Testis (tissue), 3 donors: ENCODE results near the gene ARRDC5. TPM values are rescaled to one million over a fixed set of nuclear protein-coding genes. Genes with fewer than 3 reads are reported as not detected.

Experiments used
- DNase-seq: peaks from one replicate; pipeline ENCODE4 v3.0.0-alpha.2; 2019
- H3K27ac ChIP-seq, 2 donors: fragments of 200-600 bp; sonication (generic); one replicate each; pipeline ENCODE4 v1.5.1; 2019
- H3K27me3 ChIP-seq: fragments of 200-600 bp; sonication (generic); one replicate; pipeline ENCODE4 v1.5.1; 2019
- H3K36me3 ChIP-seq: fragments of 200-600 bp; sonication (generic); one replicate; pipeline ENCODE4 v1.5.1; 2017; ENCODE audit warnings: low read depth; ENCODE audit errors: missing control alignments
- H3K4me1 ChIP-seq: fragments of 200-600 bp; sonication (generic); one replicate; pipeline ENCODE4 v1.5.1; 2019
- H3K4me3 ChIP-seq, 2 donors: fragments of 200-600 bp; sonication (generic); one replicate each; pipeline ENCODE4 v1.5.1; 2017 to 2019
- H3K9me3 ChIP-seq: fragments of 200-600 bp; sonication (generic); one replicate; pipeline ENCODE4 v1.5.1; 2017
- POLR2A ChIP-seq: fragments of 450-650 bp; IDR thresholded peaks from one replicate; pipeline ENCODE4 v1.6.1; 2017; ENCODE audit warnings: antibody characterized with exemption, mild to moderate bottlenecking, moderate library complexity
- WGBS, 2 donors: methylation state at CpG; one replicate each; pipeline ENCODE4 v1.1.5; 2018; 5-methylcytosine and 5-hydroxymethylcytosine counted together
- intact Hi-C: fragments of 100-400 bp; cut with DNase I; formaldehyde crosslinking; loops from one replicate; pipeline ENCODE4 v1.15.1; 2023; ENCODE audit warnings: low total_unique reads
- polyA plus RNA-seq: library from polyadenylated mRNA; stranded (reverse); fragments of 350-450 nt; fragmentation: Illumina TruSeq; extraction: RNeasy Lipid Tissue Mini Kit (QIAGEN cat#74804); gene quantifications from one replicate; pipeline ENCODE4 v1.2.3, GENCODE V29; 2014; ENCODE audit warnings: low read depth, low replicate concordance; ENCODE audit not compliant: insufficient read depth
- total RNA-seq, 2 donors: library from RNA; depleted of rRNA; stranded (reverse); fragments of >200 nt; gene quantifications; one replicate each; pipeline ENCODE4 v1.2.3, GENCODE V29; 2016
- TF ChIP-seq, protein P1 (sequence below), 3 experiments: fragments of 450-650 bp in 2 of 3; fragments of 200-600 bp in 1 of 3; sonication (generic) in 1 of 3; IDR thresholded peaks; one replicate each; pipeline ENCODE4 v1.5.1; 2016 to 2019; ENCODE audit warnings: antibody characterized with exemption in 3 of 3, mild to moderate bottlenecking in 2 of 3, moderate library complexity in 1 of 3

The ARRDC5 gene
- total and polyA plus RNA-seq, 3 donors from 2014 or later: 8.7 to 26.2 (median 17.4) TPM

- intact Hi-C loops: loop anchor here (5.0 kb wide), 1 partner anchor 162 kb away; no protein-coding TSS in a partner anchor
- H3K36me3 ChIP-seq: no peaks in the 10 kb centered on the region
Measured at GRCh38 chr19:4870025-4870700, 32.5 kb downstream of the ARRDC5 start.

GRCh38 chr19:4868286-4868834, 34.3 kb downstream of the ARRDC5 start:
- WGBS, 2 donors: 57 to 59% methylated on average over 10 of the region's 10 CpGs
- peak overlapping the region in 1 of 2 donors; percentile 82 for H3K27ac ChIP-seq
- no peaks in the 10 kb centered on the region for H3K27me3 ChIP-seq
- H3K36me3 ChIP-seq: no peaks in the 10 kb centered on the region
- intact Hi-C loops: no loop called here
- no peak for DNase-seq
- TF ChIP-seq, protein P1, sequence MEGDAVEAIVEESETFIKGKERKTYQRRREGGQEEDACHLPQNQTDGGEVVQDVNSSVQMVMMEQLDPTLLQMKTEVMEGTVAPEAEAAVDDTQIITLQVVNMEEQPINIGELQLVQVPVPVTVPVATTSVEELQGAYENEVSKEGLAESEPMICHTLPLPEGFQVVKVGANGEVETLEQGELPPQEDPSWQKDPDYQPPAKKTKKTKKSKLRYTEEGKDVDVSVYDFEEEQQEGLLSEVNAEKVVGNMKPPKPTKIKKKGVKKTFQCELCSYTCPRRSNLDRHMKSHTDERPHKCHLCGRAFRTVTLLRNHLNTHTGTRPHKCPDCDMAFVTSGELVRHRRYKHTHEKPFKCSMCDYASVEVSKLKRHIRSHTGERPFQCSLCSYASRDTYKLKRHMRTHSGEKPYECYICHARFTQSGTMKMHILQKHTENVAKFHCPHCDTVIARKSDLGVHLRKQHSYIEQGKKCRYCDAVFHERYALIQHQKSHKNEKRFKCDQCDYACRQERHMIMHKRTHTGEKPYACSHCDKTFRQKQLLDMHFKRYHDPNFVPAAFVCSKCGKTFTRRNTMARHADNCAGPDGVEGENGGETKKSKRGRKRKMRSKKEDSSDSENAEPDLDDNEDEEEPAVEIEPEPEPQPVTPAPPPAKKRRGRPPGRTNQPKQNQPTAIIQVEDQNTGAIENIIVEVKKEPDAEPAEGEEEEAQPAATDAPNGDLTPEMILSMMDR (IDR thresholded peaks at IDR 0.05): no peak
- no peak for TF ChIP-seq POLR2A
- no peaks in the 10 kb centered on the region for H3K9me3 ChIP-seq
- H3K4me1 ChIP-seq: peaks cover 15% of the 10 kb centered on the region
- peak overlapping the region in 1 of 2 donors; percentile 96 for H3K4me3 ChIP-seq

More at GRCh38 chr19:4870025-4870700, 32.5 kb downstream of the ARRDC5 start:
- WGBS, 2 donors: 70% methylated on average over 9 to 10 of the region's 10 CpGs
- TF ChIP-seq, protein P1 (IDR thresholded peaks at IDR 0.05): no peak
- TF ChIP-seq POLR2A: no peak
- Histone ChIP-seq H3K27ac (peak overlapping the region in 1 of 2 donors; percentile 45), H3K27me3 (no peaks in the 10 kb centered on the region), H3K4me1 (peaks cover 15% of the 10 kb centered on the region), H3K9me3 (no peaks in the 10 kb centered on the region), H3K4me3 (no peak overlapping the region)
- peak; percentile 40 for DNase-seq

DNA sequence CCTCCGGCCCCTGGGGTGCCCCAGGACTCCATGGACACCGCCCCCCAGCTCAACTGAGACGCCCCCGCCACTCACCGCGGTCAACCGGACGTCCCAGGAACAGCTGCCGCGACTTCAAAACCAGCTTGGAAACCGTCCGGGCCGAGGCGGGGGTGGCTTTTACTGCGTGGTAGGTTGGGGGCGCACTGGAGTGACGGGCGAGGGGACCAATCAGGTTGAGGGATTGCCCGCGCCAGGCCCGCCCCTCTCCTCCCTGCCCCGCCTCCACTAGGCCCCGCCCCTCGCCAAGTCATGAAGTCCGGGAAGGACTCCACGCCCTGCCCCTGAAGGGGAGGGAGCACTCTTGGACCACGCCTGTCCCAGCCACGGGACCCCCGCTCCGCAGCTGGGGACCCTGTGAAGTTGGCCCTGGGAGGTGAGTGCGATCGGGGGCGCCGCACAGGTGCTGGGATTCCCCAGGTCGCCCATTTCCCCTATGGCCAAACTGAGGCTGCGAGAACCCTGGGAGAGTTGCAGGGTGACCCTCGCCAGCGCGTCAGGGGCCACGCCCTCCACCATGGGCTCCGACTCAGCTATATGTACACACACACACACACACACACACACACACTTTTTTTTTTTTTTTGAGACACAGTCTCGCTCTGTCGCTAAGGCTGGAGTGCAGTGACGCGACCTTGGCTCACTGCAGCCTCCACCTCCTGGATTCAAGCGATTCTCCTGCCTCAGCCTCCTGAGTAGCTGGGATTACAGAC, 35.0 kb downstream of the ARRDC5 start, which contains the start of gene PLIN3:
Gene PLIN3, minus strand, starts transcription at position 134 of the 752 bp plus-strand sequence. CDS start 6,273 bp downstream, outside the sequence.
- peak within 1 kb of the TSS; percentile 82 to 90 for H3K27ac ChIP-seq
- no peaks in the 10 kb centered on the region for H3K9me3 ChIP-seq
- peak; percentile 98 for DNase-seq
- peaks cover 15% of the 10 kb centered on the region for H3K4me1 ChIP-seq
- no peaks in the 10 kb centered on the region for H3K36me3 ChIP-seq
- WGBS, 2 donors: 6 to 14% methylated on average over 10 to 40 of the region's 46 CpGs
- intact Hi-C loops: no loop called here
- TF ChIP-seq POLR2A: peak; percentile 61
- TF ChIP-seq, protein P1 (IDR thresholded peaks at IDR 0.05): no peak
- H3K4me3 ChIP-seq: peak within 1 kb of the TSS; percentile 86 to 96
- H3K27me3 ChIP-seq: no peaks in the 10 kb centered on the region

DNA sequence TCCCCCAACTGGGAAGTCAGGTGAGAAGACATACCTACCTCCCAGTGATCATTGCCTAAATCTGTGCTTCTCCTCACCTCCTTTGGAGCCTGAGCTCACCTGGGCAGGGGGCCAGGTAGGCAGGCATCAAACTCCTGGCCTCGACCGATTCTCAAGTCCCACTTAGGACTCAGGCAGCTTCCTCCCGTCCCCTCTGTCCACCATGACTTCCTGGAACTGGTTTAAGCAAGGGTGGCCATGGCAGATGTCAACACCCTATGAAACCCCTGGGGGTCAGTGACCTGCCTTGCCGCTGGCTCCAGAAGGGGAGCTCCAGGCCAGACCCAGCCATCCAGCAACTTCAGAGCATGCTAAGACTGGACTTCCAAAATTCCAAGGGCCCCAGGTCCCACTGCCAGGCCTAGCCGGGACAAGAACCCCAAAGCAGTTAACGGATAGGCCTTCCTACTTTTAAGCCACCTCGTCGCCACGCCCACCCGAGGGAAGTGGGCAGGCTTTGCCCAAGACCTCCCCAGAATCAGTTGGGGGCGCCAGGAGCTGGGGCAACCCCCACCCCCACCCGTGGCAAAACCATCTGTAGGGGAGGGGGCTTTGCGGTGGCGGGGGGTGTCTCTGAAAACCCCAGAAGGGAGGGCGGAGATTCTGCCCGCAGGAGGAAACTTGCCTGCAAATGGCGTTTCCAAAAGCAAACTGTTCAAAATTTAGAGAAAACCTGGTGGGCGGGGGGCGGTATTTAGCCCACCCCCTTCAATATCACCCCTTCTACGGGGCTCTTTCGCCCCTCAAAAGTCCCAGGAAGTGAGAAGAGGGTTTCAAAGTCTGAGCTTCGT, 35.9 kb downstream of the ARRDC5 start:
- peak; percentile 75 for DNase-seq
- Histone ChIP-seq H3K27ac (peak overlapping the region; percentile 82 to 90), H3K4me3 (peak overlapping the region; percentile 86 to 96), H3K36me3 (no peaks in the 10 kb centered on the region), H3K27me3 (no peaks in the 10 kb centered on the region), H3K9me3 (no peaks in the 10 kb centered on the region), H3K4me1 (peaks cover 15% of the 10 kb centered on the region)
- TF ChIP-seq POLR2A: no peak
- TF ChIP-seq, protein P1 (IDR thresholded peaks at IDR 0.05): no peak
- 0 to 2% methylated on average over 17 to 22 of the region's 22 CpGs for WGBS, 2 donors
- intact Hi-C loops: no loop called here
